ACC112 (cell line): ENCODE measurements around the gene CDH23.

Source experiments
- H2AFZ ChIP-seq: fragments of 200-600 bp; sonication (generic); one replicate; pipeline ENCODE4 v1.6.0; 2017; ENCODE audit warnings: antibody characterized with exemption, low read length; ENCODE audit not compliant: unreplicated experiment
- H3K27ac ChIP-seq: fragments of 200-600 bp; sonication (generic); 2 replicates; pipeline ENCODE4 v1.5.1; 2014; ENCODE audit warnings: low read depth, mild to moderate bottlenecking, antibody characterized with exemption, low read length, moderate library complexity
- H3K27me3 ChIP-seq: fragments of 200-600 bp; sonication (generic); 2 replicates; pipeline ENCODE4 v1.6.1; 2014; ENCODE audit warnings: mild to moderate bottlenecking, antibody characterized with exemption, low read length, moderate library complexity, mixed read lengths; ENCODE audit not compliant: insufficient read depth
- H3K36me3 ChIP-seq: fragments of 200-600 bp; sonication (generic); 2 replicates; pipeline ENCODE4 v1.6.1; 2016; ENCODE audit warnings: mild to moderate bottlenecking, antibody characterized with exemption, low read length, moderate library complexity, mixed read lengths; ENCODE audit not compliant: insufficient read depth
- H3K4me1 ChIP-seq: fragments of 200-600 bp; sonication (generic); one replicate; pipeline ENCODE4 v1.6.1; 2016; ENCODE audit warnings: low read length, mixed read lengths; ENCODE audit not compliant: insufficient read depth, unreplicated experiment, control insufficient read depth
- H3K4me3 ChIP-seq: fragments of 200-600 bp; sonication (generic); 2 replicates; pipeline ENCODE4 v1.5.1; 2014; ENCODE audit warnings: mild to moderate bottlenecking, low read depth, low read length
- H3K79me2 ChIP-seq: fragments of 200-600 bp; sonication (generic); one replicate; pipeline ENCODE4 v1.6.0; 2016; ENCODE audit warnings: low read length; ENCODE audit not compliant: control insufficient read depth, unreplicated experiment, insufficient read depth

Gene CDH23

GRCh38 chr10:71740069-71740653 is 343.4 kb downstream of the CDH23 start:
- Histone ChIP-seq H3K4me3 (no peak overlapping the region), H2AFZ (no peak overlapping the region), H3K4me1 (no peaks in the 10 kb centered on the region), H3K36me3 (no peaks in the 10 kb centered on the region), H3K27me3 (no peaks in the 10 kb centered on the region), H3K27ac (no peak overlapping the region), H3K79me2 (no peaks in the 10 kb centered on the region)

GRCh38 chr10:71741029-71741428 is 344.3 kb downstream of the CDH23 start:
- H3K36me3 ChIP-seq: no peaks in the 10 kb centered on the region
- no peak overlapping the region for H3K4me3 ChIP-seq
- no peaks in the 10 kb centered on the region for H3K4me1 ChIP-seq
- no peak overlapping the region for H3K27ac ChIP-seq
- H3K27me3 ChIP-seq: no peaks in the 10 kb centered on the region
- no peaks in the 10 kb centered on the region for H3K79me2 ChIP-seq
- no peak overlapping the region for H2AFZ ChIP-seq

- Histone ChIP-seq H3K4me3 (no peak overlapping the region), H2AFZ (no peak overlapping the region), H3K79me2 (no peaks in the 10 kb centered on the region), H3K36me3 (no peaks in the 10 kb centered on the region), H3K27ac (no peak overlapping the region), H3K27me3 (no peaks in the 10 kb centered on the region), H3K4me1 (no peaks in the 10 kb centered on the region)
These were observed 345.0 kb downstream of the CDH23 start for GRCh38 chr10:71741671-71742070.

- no peaks in the 10 kb centered on the region for H3K79me2 ChIP-seq
- H3K27ac ChIP-seq: no peak overlapping the region
- no peak overlapping the region for H3K4me3 ChIP-seq
- H2AFZ ChIP-seq: no peak overlapping the region
- H3K4me1 ChIP-seq: no peaks in the 10 kb centered on the region
- H3K36me3 ChIP-seq: no peaks in the 10 kb centered on the region
- no peaks in the 10 kb centered on the region for H3K27me3 ChIP-seq
These were observed 345.8 kb downstream of the CDH23 start for GRCh38 chr10:71742301-71743088.

GRCh38 chr10:71743089-71743838 is 346.5 kb downstream of the CDH23 start:
- Histone ChIP-seq H3K27ac (no peak overlapping the region), H2AFZ (no peak overlapping the region), H3K36me3 (no peaks in the 10 kb centered on the region), H3K4me3 (no peak overlapping the region), H3K4me1 (no peaks in the 10 kb centered on the region), H3K79me2 (no peaks in the 10 kb centered on the region), H3K27me3 (no peaks in the 10 kb centered on the region)

- H3K4me3 ChIP-seq: no peak overlapping the region
- no peak overlapping the region for H2AFZ ChIP-seq
- H3K27ac ChIP-seq: no peak overlapping the region
- no peaks in the 10 kb centered on the region for H3K36me3 ChIP-seq
- H3K4me1 ChIP-seq: no peaks in the 10 kb centered on the region
- no peaks in the 10 kb centered on the region for H3K79me2 ChIP-seq
- no peaks in the 10 kb centered on the region for H3K27me3 ChIP-seq
These were observed 347.1 kb downstream of the CDH23 start for GRCh38 chr10:71743866-71744265.

- Histone ChIP-seq H3K27ac (no peak overlapping the region), H3K79me2 (no peaks in the 10 kb centered on the region), H3K27me3 (no peaks in the 10 kb centered on the region), H2AFZ (no peak overlapping the region), H3K36me3 (no peaks in the 10 kb centered on the region), H3K4me1 (no peaks in the 10 kb centered on the region), H3K4me3 (no peak overlapping the region)
These were observed 348.4 kb downstream of the CDH23 start for GRCh38 chr10:71744897-71745663.

- no peaks in the 10 kb centered on the region for H3K36me3 ChIP-seq
- no peak overlapping the region for H3K27ac ChIP-seq
- H3K79me2 ChIP-seq: no peaks in the 10 kb centered on the region
- no peak overlapping the region for H2AFZ ChIP-seq
- no peak overlapping the region for H3K4me3 ChIP-seq
- H3K27me3 ChIP-seq: no peaks in the 10 kb centered on the region
- no peaks in the 10 kb centered on the region for H3K4me1 ChIP-seq
These were observed 349.0 kb downstream of the CDH23 start for GRCh38 chr10:71745664-71746250.

GRCh38 chr10:71746344-71747037 is 349.8 kb downstream of the CDH23 start:
- no peak overlapping the region for H3K27ac ChIP-seq
- no peaks in the 10 kb centered on the region for H3K79me2 ChIP-seq
- H2AFZ ChIP-seq: no peak overlapping the region
- H3K27me3 ChIP-seq: no peaks in the 10 kb centered on the region
- no peak overlapping the region for H3K4me3 ChIP-seq
- no peaks in the 10 kb centered on the region for H3K36me3 ChIP-seq
- no peaks in the 10 kb centered on the region for H3K4me1 ChIP-seq
